Stimulated activated CD8-positive, alpha-beta memory T cell treated with anti-CD3 and anti-CD28 coated beads, Interleukin-7, amount 100 ng/mL, for 48 hours (primary cell): Measurements from ENCODE around the gene SH3RF2.
"Not testable (repeated sequence)": the region's sequence is repeated elsewhere in the genome, so short reads cannot be mapped to it uniquely, and the experiment has no call there.

Experiments used
- DNase-seq, 2 donors: peaks; one replicate each; pipeline ENCODE4 v3.0.0-alpha.2; 2020; ENCODE audit warnings: low read depth in 1 of 2; ENCODE audit errors: extremely low read depth in 1 of 2

The SH3RF2 gene

GRCh38 chr5:145948921-145949320 is 12.5 kb downstream of the SH3RF2 start:
- no peak for DNase-seq

GRCh38 chr5:145949474-145949873 is 13.1 kb downstream of the SH3RF2 start:
- DNase-seq = no peak

GRCh38 chr5:145951071-145951470 is 14.7 kb downstream of the SH3RF2 start:
- DNase-seq = no peak

- DNase-seq = no peak
Observed at GRCh38 chr5:145953202-145953601, 16.8 kb downstream of the SH3RF2 start.

- DNase-seq = not testable (repeated sequence)
Observed at GRCh38 chr5:145954140-145954539, 17.8 kb downstream of the SH3RF2 start.

GRCh38 chr5:145957388-145957787 is 21.0 kb downstream of the SH3RF2 start:
- no peak for DNase-seq

- DNase-seq = no peak
Observed at GRCh38 chr5:145958436-145958835, 22.1 kb downstream of the SH3RF2 start.

- DNase-seq = no peak
Observed at GRCh38 chr5:145960166-145960565, 23.8 kb downstream of the SH3RF2 start.

- DNase-seq = no peak
Observed at GRCh38 chr5:145960848-145961600, 24.6 kb downstream of the SH3RF2 start.

- DNase-seq = no peak
Observed at GRCh38 chr5:145962001-145962400, 25.6 kb downstream of the SH3RF2 start.

- DNase-seq = not testable (repeated sequence)
Observed at GRCh38 chr5:145964008-145964407, 27.6 kb downstream of the SH3RF2 start.

- no peak for DNase-seq
Observed at GRCh38 chr5:145965804-145966203, 29.4 kb downstream of the SH3RF2 start.

GRCh38 chr5:145967296-145967695 is 30.9 kb downstream of the SH3RF2 start:
- DNase-seq = no peak

- no peak for DNase-seq
Observed at GRCh38 chr5:145968970-145969713, 32.8 kb downstream of the SH3RF2 start.

- DNase-seq = no peak
Observed at GRCh38 chr5:145969714-145970092, 33.3 kb downstream of the SH3RF2 start.

GRCh38 chr5:145971108-145971507 is 34.7 kb downstream of the SH3RF2 start:
- no peak for DNase-seq

GRCh38 chr5:145971701-145972100 is 35.3 kb downstream of the SH3RF2 start:
- DNase-seq = no peak

- DNase-seq = no peak
Observed at GRCh38 chr5:145975001-145975360, 38.6 kb downstream of the SH3RF2 start.

- DNase-seq = no peak
Observed at GRCh38 chr5:145975361-145976066, 39.1 kb downstream of the SH3RF2 start.

- no peak for DNase-seq
Observed at GRCh38 chr5:145976431-145977155, 40.2 kb downstream of the SH3RF2 start.

GRCh38 chr5:145978171-145978570 is 41.8 kb downstream of the SH3RF2 start:
- no peak for DNase-seq
